ENCODE data around the gene NAA25. TPM values are rescaled to one million over a fixed set of nuclear protein-coding genes. Genes with fewer than 3 reads are reported as not detected.

NAA25 gene
- total and polyA plus RNA-seq, 9 of the 15 experiments (the other 6 are each of a cell fraction or from before 2014, with no cell fraction given), result 26.6 to 59.6 (median 48.9) TPM

- TF ChIP-seq JUND (IDR thresholded peaks at IDR 0.05; ENCODE audit: borderline replicate concordance, low read depth, low read length) (peak; percentile 29; the same call in 1 of the 2 replicates), JUND (tag; IDR thresholded peaks at IDR 0.05; ENCODE audit: borderline replicate concordance, low read depth, low read length) (no peak; the same call in 2 of the 3 replicates), BMI1 (IDR thresholded peaks at IDR 0.05; ENCODE audit: low read length) (no peak), MITF (IDR thresholded peaks at IDR 0.05) (no peak), SRSF1 (IDR thresholded peaks at IDR 0.05; ENCODE audit: low read depth, low read length) (no peak), HES1 (IDR thresholded peaks at IDR 0.05; ENCODE audit: low read depth) (no peak), ARID3B (CRISPR knock-in tag; IDR thresholded peaks at IDR 0.05; ENCODE audit: borderline replicate concordance) (no peak), ZNF830 (CRISPR knock-in tag; IDR thresholded peaks at IDR 0.05) (no peak), GATAD2A (IDR thresholded peaks at IDR 0.05) (no peak), MAFK (IDR thresholded peaks at IDR 0.05; ENCODE audit: low read length) (peak; percentile 15; the same call in 1 of the 2 replicates), PPARD (CRISPR knock-in tag; IDR thresholded peaks at IDR 0.05) (no peak), ZFPM2 (CRISPR knock-in tag; IDR thresholded peaks at IDR 0.05) (no peak), RBM25 (IDR thresholded peaks at IDR 0.05; ENCODE audit: low read depth, low read length, severe bottlenecking) (no peak), GMEB1 (CRISPR knock-in tag; IDR thresholded peaks at IDR 0.05) (no peak), ZEB2 (IDR thresholded peaks at IDR 0.05) (no peak), ZSCAN29 (IDR thresholded peaks at IDR 0.05) (no peak; the same call in 1 of the 2 replicates), KDM5B (IDR thresholded peaks at IDR 0.05; ENCODE audit: insufficient replicate concordance, low read depth, low read length) (no peak), ARID3A (IDR thresholded peaks at IDR 0.05; ENCODE audit: borderline replicate concordance, low read depth, low read length) (no peak), NFRKB (IDR thresholded peaks at IDR 0.05; ENCODE audit: low read depth) (no peak), ZNF778 (CRISPR knock-in tag; IDR thresholded peaks at IDR 0.05) (no peak), CEBPG (CRISPR knock-in tag; IDR thresholded peaks at IDR 0.05) (no peak), CEBPG (tag; conservative IDR thresholded peaks at IDR 0.05 in 1 of 2, IDR thresholded peaks at IDR 0.05 in 1 of 2) (no peak)
Observed at GRCh38 chr12:112108202-112109079, at the start of gene NAA25 (continued).
